Adrenal gland (tissue), 12 donors: ENCODE data around the gene ADAT3. TPM values are rescaled to one million over a fixed set of nuclear protein-coding genes. Genes with fewer than 3 reads are reported as not detected.
A peak's percentile ranks its signal among the peaks of the same experiment; 100 is the strongest.

Experiments used
- DNase-seq, 7 donors: peaks; one replicate each; pipeline ENCODE4 v3.0.0-alpha.2; 2019 to 2020
- H3K27ac ChIP-seq, 5 donors: fragments of 200-600 bp; sonication (generic) in 4 of 5; 1 replicate in 3 of 5; 2 replicates in 2 of 5; pipeline versions ENCODE4 v1.5.1 to v1.8.0; 2016 to 2020; ENCODE audit warnings: mild to moderate bottlenecking in 1 of 5
- H3K27me3 ChIP-seq: fragments of 200-600 bp; 2 replicates; pipeline ENCODE4 v1.8.0; 2021
- H3K36me3 ChIP-seq, 2 donors: fragments of 200-600 bp; replicated peaks in 1 of 2; 1 replicate in 1 of 2; 2 replicates in 1 of 2; pipeline versions ENCODE4 v1.5.1 to v1.8.0; 2018 to 2022
- H3K4me1 ChIP-seq, 2 donors: fragments of 200-600 bp; replicated peaks in 1 of 2; 1 replicate in 1 of 2; 2 replicates in 1 of 2; pipeline versions ENCODE4 v1.5.1 to v1.8.0; 2018 to 2021
- H3K4me3 ChIP-seq, 4 donors: fragments of 200-600 bp; sonication (generic) in 3 of 4; one replicate each; pipeline ENCODE4 v1.5.1; 2016 to 2018
- H3K9me3 ChIP-seq, 3 donors: fragments of 200-600 bp; sonication (generic) in 1 of 3; replicated peaks in 1 of 3; 1 replicate in 2 of 3; 2 replicates in 1 of 3; pipeline versions ENCODE4 v1.5.1 to v1.8.0; 2016 to 2021
- CTCF ChIP-seq, 6 experiments: fragments of 450-650 bp in 4 of 6; fragments of 200-600 bp in 2 of 6; sonication (generic) in 1 of 6; IDR thresholded peaks; 1 replicate in 5 of 6; 2 replicates in 1 of 6; pipeline versions ENCODE4 v1.5.1 to v1.8.0; 2016 to 2021; ENCODE audit warnings: antibody characterized with exemption in 6 of 6, mild to moderate bottlenecking in 2 of 6, moderate library complexity in 1 of 6
- POLR2A ChIP-seq, 2 donors: fragments of 450-650 bp; IDR thresholded peaks; one replicate each; pipeline ENCODE4 v1.6.1; 2017; ENCODE audit warnings: antibody characterized with exemption in 2 of 2, mild to moderate bottlenecking in 2 of 2, moderate library complexity in 1 of 2
- WGBS, 4 donors: extraction: QIAGEN DNeasy Blood & Tissue Kit in 2 of 4; methylation state at CpG; one replicate each; pipeline versions ENCODE4 v1.1.5 to v1.1.7; 2013 to 2017; 5-methylcytosine and 5-hydroxymethylcytosine counted together
- intact Hi-C, 2 donors: fragments of 100-400 bp; cut with DNase I; formaldehyde crosslinking; loops; one replicate each; pipeline versions ENCODE4 v1.14.1 to v1.15.0; 2022 to 2023
- polyA plus RNA-seq, 3 donors: library from polyadenylated mRNA; stranded (reverse); fragments of 200-250 nt in 2 of 3; fragments of 350-450 nt in 1 of 3; fragmentation: Illumina TruSeq in 1 of 3; extraction: RNeasy Lipid Tissue Mini Kit (QIAGEN cat#74804) in 1 of 3; gene quantifications; one replicate each; pipeline ENCODE4 v1.2.3, GENCODE V29; 2013 to 2014
- total RNA-seq, 9 donors: library from RNA; depleted of rRNA in 4 of 9; stranded (reverse); fragments of >200 nt in 4 of 9; fragments of 120-200 nt in 1 of 9; fragmentation: NEBNext Ultra II Directional in 1 of 9; extraction: Animal tissue kit (Norgen Biotek cat#: 25700) in 1 of 9; gene quantifications; one replicate each; pipeline versions ENCODE4 v1.1.0 to v1.2.4, GENCODE V29; 2013 to 2023
- donor health status: healthy with polysubstance abuse.
- donor health status: Bipolar disorder and iron deficiency.
- donor health status: DM: yes; HTN: yes; CAD: no.
- donor health status: DM: no; HTN: no; CAD: no.
- donor health status: DM: no; HTN: no; CAD: no.
- donor health status: DM: yes; HTN: yes; CAD: no.

ADAT3 gene
- total and polyA plus RNA-seq, 12 donors, result 1.7 to 29.6 (median 8.3) TPM; not detected in 1

GRCh38 chr19:1933244-1933643 lies 28.0 kb downstream of the ADAT3 start:
- Histone ChIP-seq H3K4me3 (no peak overlapping the region), H3K4me1 (peaks cover 10 to 27% of the 10 kb centered on the region in 2 donors), H3K36me3 (no peaks in the 10 kb centered on the region), H3K27ac (no peak overlapping the region), H3K27me3 (no peaks in the 10 kb centered on the region), H3K9me3 (no peaks in the 10 kb centered on the region)
- intact Hi-C loops, result no loop called here
- WGBS, 4 donors, result 63 to 92% (median 70%) methylated on average over 4 to 7 of the region's 7 CpGs
- no peak for TF ChIP-seq POLR2A (IDR thresholded peaks at IDR 0.05)
- TF ChIP-seq CTCF (IDR thresholded peaks at IDR 0.05), result no peak
- no peak for DNase-seq

- Histone ChIP-seq H3K4me3 (no peak overlapping the region), H3K27me3 (no peaks in the 10 kb centered on the region), H3K27ac (no peak overlapping the region), H3K4me1 (peaks cover 10 to 26% of the 10 kb centered on the region in 2 donors), H3K36me3 (no peaks in the 10 kb centered on the region), H3K9me3 (no peaks in the 10 kb centered on the region)
- intact Hi-C loops, result no loop called here
- WGBS, 4 donors, result 94 to 98% (median 95%) methylated on average over 7 to 8 of the region's 8 CpGs
- no peak for DNase-seq
- TF ChIP-seq CTCF (IDR thresholded peaks at IDR 0.05) (no peak), POLR2A (IDR thresholded peaks at IDR 0.05) (no peak)
Measured at GRCh38 chr19:1933942-1934341, 28.7 kb downstream of the ADAT3 start.

- Histone ChIP-seq H3K27me3 (no peaks in the 10 kb centered on the region), H3K4me3 (no peak overlapping the region), H3K36me3 (no peaks in the 10 kb centered on the region), H3K4me1 (peaks cover 17 to 28% of the 10 kb centered on the region in 2 donors), H3K9me3 (no peaks in the 10 kb centered on the region), H3K27ac (peak overlapping the region; percentile 80 to 96 (median 90))
- WGBS, 4 donors, result 29 to 58% (median 40%) methylated on average over 4 to 11 of the region's 11 CpGs
- DNase-seq, result peak; percentile 92 to 98 (median 97)
- intact Hi-C loops, result no loop called here
- TF ChIP-seq CTCF (IDR thresholded peaks at IDR 0.05) (no peak), POLR2A (IDR thresholded peaks at IDR 0.05) (peak in 1 of 2 donors; percentile 65)
Measured at GRCh38 chr19:1935484-1936208, 30.4 kb downstream of the ADAT3 start.

- 55 to 68% (median 61%) methylated on average over 3 of the region's 3 CpGs for WGBS, 4 donors
Measured at GRCh38 chr19:1936430-1936829, 31.2 kb downstream of the ADAT3 start.

More at GRCh38 chr19:1936430-1936829, 31.2 kb downstream of the ADAT3 start:
- TF ChIP-seq CTCF (IDR thresholded peaks at IDR 0.05) (no peak), POLR2A (IDR thresholded peaks at IDR 0.05) (no peak)
- intact Hi-C loops, result no loop called here
- no peaks in the 10 kb centered on the region for H3K27me3 ChIP-seq
- H3K9me3 ChIP-seq, result no peaks in the 10 kb centered on the region
- peak overlapping the region; percentile 80 to 96 (median 90) for H3K27ac ChIP-seq
- H3K36me3 ChIP-seq, result no peaks in the 10 kb centered on the region
- peaks cover 17 to 28% of the 10 kb centered on the region in 2 donors for H3K4me1 ChIP-seq
- DNase-seq, result no peak
- no peak overlapping the region for H3K4me3 ChIP-seq
